Measurements from ENCODE around the gene RAB6A. TPM values are rescaled to one million over a fixed set of nuclear protein-coding genes. Genes with fewer than 3 reads are reported as not detected.

The RAB6A gene
- total RNA-seq, 1 experiment from 2014 or later, result 227 TPM

DNA sequence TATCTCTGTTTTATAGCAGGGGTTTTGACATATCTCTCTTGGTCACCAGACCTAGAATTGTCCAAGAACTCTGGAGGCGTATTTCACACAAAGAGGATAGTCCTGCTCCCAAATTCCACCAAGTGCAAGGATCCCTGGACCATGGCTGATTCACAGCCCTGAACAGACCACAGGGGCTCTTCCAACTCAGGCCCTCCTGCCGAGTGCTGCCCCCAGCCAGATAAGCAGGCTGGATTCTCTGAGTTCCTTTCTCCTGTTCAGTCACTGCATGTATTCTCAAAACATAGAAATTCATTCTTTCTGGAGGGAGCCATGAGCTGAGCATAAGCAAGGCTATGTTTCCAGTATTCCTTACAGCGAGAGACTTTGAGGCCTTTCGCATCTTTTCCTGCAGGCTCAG lies 127.9 kb downstream of the RAB6A start:
- H3K27me3 Mint-ChIP-seq (ENCODE audit: insufficient read depth, unreplicated experiment), result no peaks in the 10 kb centered on the region

DNA sequence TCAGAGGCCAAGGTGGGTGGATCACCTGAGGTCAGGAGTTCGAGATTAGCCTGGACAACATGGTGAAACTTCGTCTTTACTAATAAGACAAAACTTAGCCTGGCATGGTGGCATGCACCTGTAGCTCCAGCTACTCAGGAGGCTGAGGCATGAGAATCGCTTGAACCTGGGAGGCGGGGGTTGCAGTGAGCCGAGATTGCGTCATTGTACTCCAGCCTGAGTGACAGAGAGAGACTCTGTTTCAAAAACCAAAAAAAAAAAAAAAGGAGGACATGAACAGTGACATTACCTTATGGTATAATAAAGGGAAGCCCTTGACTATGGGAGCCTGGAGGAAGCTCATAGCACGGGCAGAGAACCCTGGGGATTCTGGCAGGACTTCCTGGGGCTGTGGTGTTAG lies 131.0 kb downstream of the RAB6A start:
- BruUV-seq (replicated peaks), result no TSS peak
- no peak overlapping the region for H3K27ac Mint-ChIP-seq (ENCODE audit: unreplicated experiment)
- intact Hi-C loops (cut with micrococcal nuclease; ENCODE audit: unreplicated experiment), result loop anchor here (1.0 to 5.0 kb wide), 3 partner anchors 17 to 301 kb away; no protein-coding TSS in a partner anchor

More for the DNA sequence above, 127.9 kb downstream of the RAB6A start:
- no peak overlapping the region for H3K4me3 ChIP-seq (ENCODE audit: low read depth, low read length)
- peaks cover 19% of the 10 kb centered on the region for H3K4me1 ChIP-seq
- H3K9me3 Mint-ChIP-seq (ENCODE audit: unreplicated experiment), result peaks cover 27% of the 10 kb centered on the region
- H3K36me3 ChIP-seq (ENCODE audit: control insufficient read depth, insufficient read depth, low read length), result no peaks in the 10 kb centered on the region
- no peak for DNase-seq
- intact Hi-C loops (cut with micrococcal nuclease; ENCODE audit: unreplicated experiment), result no loop called here
- TF ChIP-seq, protein P1, sequence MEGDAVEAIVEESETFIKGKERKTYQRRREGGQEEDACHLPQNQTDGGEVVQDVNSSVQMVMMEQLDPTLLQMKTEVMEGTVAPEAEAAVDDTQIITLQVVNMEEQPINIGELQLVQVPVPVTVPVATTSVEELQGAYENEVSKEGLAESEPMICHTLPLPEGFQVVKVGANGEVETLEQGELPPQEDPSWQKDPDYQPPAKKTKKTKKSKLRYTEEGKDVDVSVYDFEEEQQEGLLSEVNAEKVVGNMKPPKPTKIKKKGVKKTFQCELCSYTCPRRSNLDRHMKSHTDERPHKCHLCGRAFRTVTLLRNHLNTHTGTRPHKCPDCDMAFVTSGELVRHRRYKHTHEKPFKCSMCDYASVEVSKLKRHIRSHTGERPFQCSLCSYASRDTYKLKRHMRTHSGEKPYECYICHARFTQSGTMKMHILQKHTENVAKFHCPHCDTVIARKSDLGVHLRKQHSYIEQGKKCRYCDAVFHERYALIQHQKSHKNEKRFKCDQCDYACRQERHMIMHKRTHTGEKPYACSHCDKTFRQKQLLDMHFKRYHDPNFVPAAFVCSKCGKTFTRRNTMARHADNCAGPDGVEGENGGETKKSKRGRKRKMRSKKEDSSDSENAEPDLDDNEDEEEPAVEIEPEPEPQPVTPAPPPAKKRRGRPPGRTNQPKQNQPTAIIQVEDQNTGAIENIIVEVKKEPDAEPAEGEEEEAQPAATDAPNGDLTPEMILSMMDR (IDR thresholded peaks at IDR 0.05; ENCODE audit: insufficient read depth in 1 of 2, low read depth in 1 of 2, low read length in 1 of 2, severe bottlenecking in 1 of 2, unreplicated experiment in 1 of 2), result no peak
- H3K36me3 Mint-ChIP-seq (ENCODE audit: insufficient read depth, unreplicated experiment), result no peaks in the 10 kb centered on the region
- CTCF ChIA-PET, result interaction anchor here (1.2 kb wide), 1 partner anchor 298 kb away, joined by 3 read pairs; no protein-coding TSS in a partner anchor
- H3K27me3 ChIP-seq (replicated peaks; ENCODE audit: control insufficient read depth, insufficient read depth, low read length), result no peaks in the 10 kb centered on the region
- H3K4me3 Mint-ChIP-seq (ENCODE audit: unreplicated experiment), result no peak overlapping the region
- no peak overlapping the region for H3K27ac Mint-ChIP-seq (ENCODE audit: unreplicated experiment)
- peaks cover 20% of the 10 kb centered on the region for H3K9me3 ChIP-seq
- H3K4me1 Mint-ChIP-seq (ENCODE audit: low read depth, unreplicated experiment), result peaks cover 15% of the 10 kb centered on the region
- POLR2A ChIA-PET, result no interaction called here
- BruUV-seq (replicated peaks), result no TSS peak

DNA sequence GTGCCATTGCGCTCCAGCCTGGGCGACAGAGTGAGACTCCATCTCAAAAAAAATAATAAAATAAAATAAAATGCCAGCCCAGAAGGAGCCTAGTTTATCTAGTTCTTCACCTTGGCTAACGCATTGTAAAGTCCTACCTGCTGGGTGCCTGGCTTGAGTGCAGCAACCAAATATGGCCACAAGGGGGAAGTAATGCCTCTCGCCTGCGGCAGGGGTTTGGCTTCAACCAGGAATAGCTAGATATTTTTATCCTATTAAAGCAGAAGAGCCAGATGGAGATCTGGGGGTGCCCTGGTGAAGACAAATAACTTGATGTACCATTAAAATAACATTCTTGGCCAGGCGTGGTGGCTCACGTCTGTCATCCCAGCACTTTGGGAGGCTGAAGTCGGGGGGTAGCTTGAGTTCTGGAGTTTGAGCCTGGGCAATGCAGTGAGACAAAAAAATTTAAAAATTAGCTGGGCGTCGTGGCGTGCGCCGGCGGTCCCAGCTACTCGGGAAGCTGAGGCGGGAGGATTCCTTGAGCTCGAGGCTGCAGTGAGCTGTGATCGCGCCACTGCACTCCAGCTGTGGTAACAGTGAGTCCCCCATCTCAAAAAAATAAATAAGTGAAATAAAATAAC lies 135.1 kb downstream of the RAB6A start:
- peaks cover 24% of the 10 kb centered on the region for H3K4me1 Mint-ChIP-seq (ENCODE audit: low read depth, unreplicated experiment)
- no peaks in the 10 kb centered on the region for H3K36me3 ChIP-seq (ENCODE audit: control insufficient read depth, insufficient read depth, low read length)
- H3K27me3 ChIP-seq (replicated peaks; ENCODE audit: control insufficient read depth, insufficient read depth, low read length), result no peaks in the 10 kb centered on the region
- H3K9me3 Mint-ChIP-seq (ENCODE audit: unreplicated experiment), result peaks cover 26% of the 10 kb centered on the region
- TF ChIP-seq, protein P1 (IDR thresholded peaks at IDR 0.05; ENCODE audit: insufficient read depth in 1 of 2, low read depth in 1 of 2, low read length in 1 of 2, severe bottlenecking in 1 of 2, unreplicated experiment in 1 of 2), result peak; percentile 98 to 99
- ChIA-PET POLR2A (interaction anchor here (0.6 to 0.9 kb wide), 3 partner anchors 15 to 135 kb away, joined by 3 to 11 read pairs (median 4); partner anchors contain the start of gene RAB6A), CTCF (interaction anchor here (0.6 to 3.4 kb wide), 38 partner anchors 9 to 441 kb away, joined by 3 to 113 read pairs (median 4); partner anchors contain the start of genes FAM168A, MRPL48, PLEKHB1 and RAB6A)
- H3K4me3 Mint-ChIP-seq (ENCODE audit: unreplicated experiment), result peak overlapping the region; percentile 66
- no peak overlapping the region for H3K4me3 ChIP-seq (ENCODE audit: low read depth, low read length)
- peaks cover 5% of the 10 kb centered on the region for H3K27me3 Mint-ChIP-seq (ENCODE audit: insufficient read depth, unreplicated experiment)
- H3K9me3 ChIP-seq, result peaks cover 15% of the 10 kb centered on the region
- intact Hi-C loops (cut with micrococcal nuclease; ENCODE audit: unreplicated experiment), result loop anchor here (1.0 to 5.0 kb wide), 7 partner anchors 27 to 305 kb away; partner anchors contain the start of genes COA4, FAM168A, PAAF1 and RAB6A
- peak overlapping the region; percentile 53 for H3K27ac Mint-ChIP-seq (ENCODE audit: unreplicated experiment)
- peaks cover 21% of the 10 kb centered on the region for H3K4me1 ChIP-seq
- BruUV-seq (replicated peaks), result no TSS peak
- no peaks in the 10 kb centered on the region for H3K36me3 Mint-ChIP-seq (ENCODE audit: insufficient read depth, unreplicated experiment)
- DNase-seq, result peak; percentile 86 to 92

More for the DNA sequence above, 131.0 kb downstream of the RAB6A start:
- Histone ChIP-seq H3K36me3 (ENCODE audit: control insufficient read depth, insufficient read depth, low read length) (no peaks in the 10 kb centered on the region), H3K9me3 (peaks cover 20% of the 10 kb centered on the region), H3K4me3 (ENCODE audit: low read depth, low read length) (no peak overlapping the region), H3K4me1 (peaks cover 21% of the 10 kb centered on the region), H3K27me3 (replicated peaks; ENCODE audit: control insufficient read depth, insufficient read depth, low read length) (no peaks in the 10 kb centered on the region)
- no peak for DNase-seq
- POLR2A ChIA-PET, result no interaction called here
- CTCF ChIA-PET, result no interaction called here
- no peak overlapping the region for H3K4me3 Mint-ChIP-seq (ENCODE audit: unreplicated experiment)
- TF ChIP-seq, protein P1 (IDR thresholded peaks at IDR 0.05; ENCODE audit: insufficient read depth in 1 of 2, low read depth in 1 of 2, low read length in 1 of 2, severe bottlenecking in 1 of 2, unreplicated experiment in 1 of 2), result no peak
- no peaks in the 10 kb centered on the region for H3K36me3 Mint-ChIP-seq (ENCODE audit: insufficient read depth, unreplicated experiment)
- peaks cover 32% of the 10 kb centered on the region for H3K9me3 Mint-ChIP-seq (ENCODE audit: unreplicated experiment)
- H3K4me1 Mint-ChIP-seq (ENCODE audit: low read depth, unreplicated experiment), result peaks cover 24% of the 10 kb centered on the region
- H3K27me3 Mint-ChIP-seq (ENCODE audit: insufficient read depth, unreplicated experiment), result no peaks in the 10 kb centered on the region

Other genes with a start within 250 kb of the RAB6A start
- gene FAM168A, start 163.0 kb downstream of the RAB6A start, total RNA-seq (2022), result 46.0 and 50.2 TPM in 2 replicates
- gene PLEKHB1, start 114.5 kb downstream of the RAB6A start, total RNA-seq (2022), result 12.7 and 15.5 TPM in 2 replicates
- 111 and 113 TPM in 2 replicates for gene MRPL48, start 26.8 kb upstream of the RAB6A start, total RNA-seq (2022)
- 127 and 137 TPM in 2 replicates for gene COA4, start 115.8 kb upstream of the RAB6A start, total RNA-seq (2022)
- 51.6 and 53.4 TPM in 2 replicates for gene PAAF1, start 115.9 kb upstream of the RAB6A start, total RNA-seq (2022)
- 0.52 TPM in 1 of 2 replicates, not detected in the other for gene DNAJB13, start 190.0 kb upstream of the RAB6A start, total RNA-seq (2022)
- 100 and 144 TPM in 2 replicates for gene UCP2, start 221.8 kb upstream of the RAB6A start, total RNA-seq (2022)
- gene UCP3, start 248.0 kb upstream of the RAB6A start, total RNA-seq (2022), result 0.84 and 1.2 TPM in 2 replicates